DOHH2 (cell line): Measurements from ENCODE around the gene ADAMTS9.

ENCODE experiments used
- H3F3A ChIP-seq: fragments of 200-600 bp; sonication (generic), shearing (Covaris generic); 2 replicates; pipeline ENCODE4 v1.6.0; 2016; ENCODE audit warnings: antibody characterized with exemption, mild to moderate bottlenecking; ENCODE audit not compliant: control insufficient read depth, insufficient read depth
- H3K27ac ChIP-seq: fragments of 200-600 bp; sonication (generic); 2 replicates; pipeline ENCODE4 v1.5.1; 2014; ENCODE audit warnings: low read depth, mild to moderate bottlenecking, low read length, moderate library complexity
- H3K27me3 ChIP-seq: fragments of 200-600 bp; sonication (generic); 2 replicates; pipeline ENCODE4 v1.6.1; 2014; ENCODE audit warnings: mild to moderate bottlenecking, low read length, mixed read lengths; ENCODE audit not compliant: control insufficient read depth
- H3K36me3 ChIP-seq: fragments of 200-600 bp; sonication (generic); 2 replicates; pipeline ENCODE4 v1.6.1; 2014; ENCODE audit warnings: mild to moderate bottlenecking, low read length, moderate library complexity, mixed read lengths; ENCODE audit not compliant: control insufficient read depth
- H3K4me1 ChIP-seq: fragments of 200-600 bp; sonication (generic); 2 replicates; pipeline ENCODE4 v1.6.1; 2014; ENCODE audit warnings: mild to moderate bottlenecking, low read length, mixed read lengths; ENCODE audit not compliant: control insufficient read depth
- H3K4me2 ChIP-seq: fragments of 200-600 bp; sonication (generic); 2 replicates; pipeline ENCODE4 v1.6.0; 2014; ENCODE audit warnings: mild to moderate bottlenecking, low read length, moderate library complexity
- H3K4me3 ChIP-seq: fragments of 200-600 bp; sonication (generic); 2 replicates; pipeline ENCODE4 v1.5.1; 2014; ENCODE audit warnings: mild to moderate bottlenecking, low read length, mixed read lengths
- H3K79me2 ChIP-seq: fragments of 200-600 bp; sonication (generic); 2 replicates; pipeline ENCODE4 v1.6.1; 2014; ENCODE audit warnings: mild to moderate bottlenecking, low read length, mixed read lengths; ENCODE audit not compliant: control insufficient read depth
- H3K9me2 ChIP-seq: fragments of 200-600 bp; sonication (generic); replicated peaks from 2 replicates; pipeline ENCODE4 v1.6.1; 2014; ENCODE audit warnings: mild to moderate bottlenecking, low read length, mixed read lengths; ENCODE audit not compliant: control insufficient read depth
- H3K9me3 ChIP-seq: fragments of 200-600 bp; sonication (generic); 2 replicates; pipeline ENCODE4 v1.6.1; 2014; ENCODE audit warnings: antibody characterized with exemption, low read length, mixed read lengths; ENCODE audit not compliant: control insufficient read depth, insufficient read depth
- H4K20me1 ChIP-seq: fragments of 200-600 bp; sonication (generic); 2 replicates; pipeline ENCODE4 v1.6.0; 2014; ENCODE audit warnings: low read depth, mild to moderate bottlenecking, antibody characterized with exemption, low read length, moderate library complexity; ENCODE audit not compliant: control insufficient read depth, insufficient read depth
- CTCF ChIP-seq: fragments of 200-600 bp; sonication (generic); IDR thresholded peaks from one replicate; pipeline ENCODE4 v1.5.1; 2014; ENCODE audit warnings: antibody characterized with exemption, mild to moderate bottlenecking, low read depth, low read length; ENCODE audit not compliant: poor library complexity, severe bottlenecking
- EZH2phosphoT487 ChIP-seq: fragments of 200-600 bp; sonication (generic); IDR thresholded peaks from 2 replicates; pipeline ENCODE4 v1.6.1; 2017; ENCODE audit warnings: borderline replicate concordance, mild to moderate bottlenecking, antibody characterized with exemption, low read length, moderate library complexity, mixed read lengths

The ADAMTS9 gene

DNA sequence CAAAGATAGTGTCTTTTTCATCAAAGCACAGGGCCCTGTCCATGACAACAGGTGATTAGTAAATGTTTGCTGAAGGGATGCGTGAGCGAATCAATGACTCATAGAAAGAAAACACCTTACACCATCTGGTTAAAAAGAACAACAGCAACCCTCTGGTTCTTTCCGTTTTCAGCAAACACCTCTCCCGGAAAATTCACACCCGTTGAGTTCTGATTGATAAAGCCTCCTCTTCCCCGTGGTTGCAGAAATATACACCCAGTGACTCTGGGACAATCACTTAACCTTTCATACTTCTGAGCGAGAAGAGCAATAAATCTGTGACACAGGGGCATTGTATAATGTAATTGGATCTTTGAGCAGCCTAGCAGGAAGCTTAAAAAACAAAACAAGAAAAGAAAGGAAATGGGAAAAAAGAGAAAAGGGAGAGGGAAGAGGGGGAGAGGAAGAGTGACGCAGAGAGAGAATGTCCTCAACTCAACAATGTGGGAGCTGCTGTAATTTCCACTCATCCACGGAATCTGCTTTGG, 37.6 kb downstream of the ADAMTS9 start:
- H3K4me1 ChIP-seq: no peaks in the 10 kb centered on the region
- H3F3A ChIP-seq: no peaks in the 10 kb centered on the region
- H3K9me3 ChIP-seq: no peaks in the 10 kb centered on the region
- H3K4me2 ChIP-seq: no peak overlapping the region
- no peaks in the 10 kb centered on the region for H3K79me2 ChIP-seq
- H4K20me1 ChIP-seq: no peaks in the 10 kb centered on the region
- TF ChIP-seq EZH2phosphoT487: no peak
- no peak for TF ChIP-seq CTCF
- H3K36me3 ChIP-seq: no peaks in the 10 kb centered on the region
- H3K9me2 ChIP-seq: no peaks in the 10 kb centered on the region
- no peaks in the 10 kb centered on the region for H3K27me3 ChIP-seq
- H3K27ac ChIP-seq: no peak overlapping the region
- no peak overlapping the region for H3K4me3 ChIP-seq

DNA sequence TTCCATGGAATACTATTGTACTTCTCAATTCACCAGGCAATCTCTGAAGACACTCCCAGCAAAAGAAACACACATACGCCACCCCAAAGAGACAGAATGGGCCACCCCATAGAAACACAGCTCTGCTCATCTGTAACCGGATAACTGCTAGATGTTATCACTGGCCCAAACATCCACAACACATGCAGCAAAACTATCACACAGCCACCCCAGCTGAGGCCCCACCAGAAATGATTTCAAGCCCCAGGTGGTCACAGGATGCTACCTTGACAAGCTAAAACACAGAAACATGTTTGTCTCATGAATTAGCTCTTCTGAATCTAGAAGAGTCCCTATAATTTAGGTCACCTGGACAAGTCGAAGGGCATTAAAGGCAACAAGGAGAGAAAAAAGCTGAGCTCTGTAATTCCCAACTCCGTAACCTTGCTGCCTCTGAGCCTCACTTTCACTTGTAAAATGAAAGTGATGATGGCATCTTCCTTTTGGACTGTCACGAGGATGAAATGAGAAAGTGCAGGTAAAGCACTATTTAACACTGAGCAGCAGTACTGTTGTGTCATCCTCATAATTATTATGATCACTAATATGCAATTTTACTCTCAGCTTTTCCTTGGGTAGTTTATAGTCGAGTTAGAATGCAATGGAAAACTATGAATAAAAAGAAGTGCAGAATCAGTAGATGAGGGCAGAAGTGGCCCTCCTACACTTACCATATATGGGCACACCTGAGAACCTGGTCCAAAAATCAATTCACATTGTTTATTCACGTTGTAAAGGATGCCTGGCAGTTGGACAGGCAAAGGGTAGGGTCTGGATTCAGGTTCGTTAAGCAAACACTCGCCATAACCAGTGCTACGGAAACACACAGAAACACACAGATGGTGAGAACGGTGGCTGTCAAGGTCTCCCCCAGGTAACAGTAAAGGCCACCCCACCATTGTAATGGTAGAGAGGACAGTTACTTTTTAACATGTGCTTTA, 38.6 kb downstream of the ADAMTS9 start:
- H3K9me2 ChIP-seq: no peaks in the 10 kb centered on the region
- H3K36me3 ChIP-seq: no peaks in the 10 kb centered on the region
- no peaks in the 10 kb centered on the region for H4K20me1 ChIP-seq
- H3K4me3 ChIP-seq: no peak overlapping the region
- H3K27ac ChIP-seq: no peak overlapping the region
- H3K79me2 ChIP-seq: no peaks in the 10 kb centered on the region
- H3K4me1 ChIP-seq: no peaks in the 10 kb centered on the region
- TF ChIP-seq EZH2phosphoT487 (no peak), CTCF (no peak)
- H3K27me3 ChIP-seq: no peaks in the 10 kb centered on the region
- no peaks in the 10 kb centered on the region for H3F3A ChIP-seq
- H3K4me2 ChIP-seq: no peak overlapping the region
- H3K9me3 ChIP-seq: no peaks in the 10 kb centered on the region

GRCh38 chr3:64647825-64648224, 40.0 kb downstream of the ADAMTS9 start:
- Histone ChIP-seq H3K27me3 (no peaks in the 10 kb centered on the region), H3K4me1 (no peaks in the 10 kb centered on the region), H3K4me2 (no peak overlapping the region), H3F3A (no peaks in the 10 kb centered on the region), H3K79me2 (no peaks in the 10 kb centered on the region), H3K36me3 (no peaks in the 10 kb centered on the region), H3K27ac (no peak overlapping the region), H3K9me2 (no peaks in the 10 kb centered on the region), H3K9me3 (no peaks in the 10 kb centered on the region), H4K20me1 (no peaks in the 10 kb centered on the region), H3K4me3 (no peak overlapping the region)
- TF ChIP-seq CTCF: no peak
- TF ChIP-seq EZH2phosphoT487: no peak
